GM12872 (cell line): ENCODE data around the gene SLC2A4.

Experiments used
- CTCF ChIP-seq: IDR thresholded peaks from 3 replicates; pipeline ENCODE4 v1.5.1; 2011; ENCODE audit warnings: low read depth, mild to moderate bottlenecking, low read length, moderate library complexity; ENCODE audit not compliant: insufficient read depth

The SLC2A4 gene

GRCh38 chr17:7258731-7259554 lies 22.6 kb upstream of the SLC2A4 start:
- TF ChIP-seq CTCF: no peak

DNA sequence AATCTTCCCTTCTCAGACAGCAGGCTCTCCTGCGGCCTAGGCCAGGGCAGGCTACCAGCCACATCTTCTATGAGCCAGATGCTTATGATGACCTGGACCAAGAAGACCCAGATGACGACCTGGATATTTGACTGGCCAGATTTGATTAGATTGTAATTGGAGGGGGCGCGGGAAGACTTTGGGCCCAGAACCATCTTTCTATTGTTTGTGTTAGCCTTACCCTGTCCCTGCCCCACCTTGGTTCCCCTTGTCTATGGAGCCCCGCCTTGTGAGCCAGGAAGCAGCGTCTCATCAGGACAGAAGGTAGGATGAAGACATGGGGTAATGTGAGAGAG lies 22.0 kb upstream of the SLC2A4 start:
- TF ChIP-seq CTCF: no peak

DNA sequence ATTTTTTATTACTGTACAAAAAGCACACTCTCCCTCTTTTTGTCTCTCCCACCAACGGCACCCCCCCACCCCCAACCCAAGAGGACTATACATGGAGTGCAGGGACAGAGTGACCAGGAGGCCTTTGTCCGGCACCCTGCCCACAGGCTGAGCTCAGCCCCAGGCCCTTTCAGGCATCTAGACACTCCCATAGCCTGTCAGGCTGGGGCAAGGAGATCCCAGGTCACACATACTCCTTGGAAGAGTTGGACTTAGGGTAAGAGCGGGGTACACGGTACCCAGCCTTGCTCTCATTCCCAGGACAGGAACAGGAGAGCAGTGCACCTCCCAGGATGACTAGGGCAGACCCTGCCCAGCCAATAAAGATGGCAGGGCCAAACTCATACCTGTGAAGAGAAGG lies 21.4 kb upstream of the SLC2A4 start:
- TF ChIP-seq CTCF: no peak

- TF ChIP-seq CTCF: no peak
Measured at GRCh38 chr17:7260651-7261378, 20.7 kb upstream of the SLC2A4 start.

GRCh38 chr17:7261379-7262191 lies 19.9 kb upstream of the SLC2A4 start:
- TF ChIP-seq CTCF: no peak

DNA sequence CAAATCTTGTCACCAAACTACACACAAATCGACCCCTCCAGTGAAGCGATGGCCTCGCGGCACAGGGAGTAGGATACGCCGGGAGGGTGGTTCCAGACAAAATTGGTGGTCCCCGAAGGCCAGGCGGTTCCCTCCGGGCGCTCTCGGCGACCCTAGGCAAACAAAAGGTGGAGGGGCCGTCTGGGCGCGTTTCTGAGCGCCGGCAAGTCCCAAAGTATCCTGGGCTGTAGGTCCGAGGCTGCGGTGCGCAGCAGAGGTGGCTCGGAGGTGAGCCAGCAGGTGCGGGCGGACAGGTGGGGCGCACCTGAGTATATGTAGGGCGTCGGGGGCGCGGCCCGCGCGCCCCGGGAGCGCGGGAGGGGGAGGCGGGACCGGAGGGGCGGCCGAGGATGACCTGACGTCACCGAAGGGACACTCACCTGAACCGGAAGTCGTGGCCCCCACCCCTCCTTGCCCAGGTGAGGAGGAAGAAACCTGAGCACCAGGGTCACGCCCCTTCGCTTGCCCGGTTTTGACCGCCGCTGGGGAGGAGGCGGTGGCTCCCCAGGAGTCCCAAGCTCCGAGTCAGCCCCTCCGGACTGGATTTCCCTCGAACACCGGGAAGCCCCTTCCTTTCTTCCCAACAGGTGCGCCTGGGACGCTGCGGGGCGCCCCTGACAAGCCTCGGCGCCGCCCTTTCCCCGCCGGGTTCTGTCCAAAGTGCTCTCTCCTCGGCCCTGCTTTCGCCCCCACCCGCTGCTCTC lies 19.2 kb upstream of the SLC2A4 start, which contains the start of gene CLDN7:
Gene CLDN7 (minus strand): TSS at position 287 of the 743 bp plus-strand sequence. CDS start 435 bp downstream, outside the sequence.
- TF ChIP-seq CTCF: no peak
